Breast epithelium (tissue), 3 donors: ENCODE results near the gene SCD5.

ENCODE experiments used
- POLR2A ChIP-seq: fragments of 450-650 bp; IDR thresholded peaks from one replicate; pipeline ENCODE4 v1.6.1; 2016; ENCODE audit warnings: antibody characterized with exemption, mild to moderate bottlenecking, moderate library complexity
- POLR2AphosphoS5 ChIP-seq, 3 donors: sonication (generic); formaldehyde crosslinking; IDR thresholded peaks; one replicate each; pipeline ENCODE4 v1.6.1; 2017; ENCODE audit warnings: antibody characterized with exemption in 3 of 3
- TF ChIP-seq, protein P1 (sequence below), 3 donors: fragments of 450-650 bp; IDR thresholded peaks; one replicate each; pipeline ENCODE4 v1.5.1; 2016 to 2017; ENCODE audit warnings: antibody characterized with exemption in 3 of 3, mild to moderate bottlenecking in 3 of 3, moderate library complexity in 3 of 3

DNA sequence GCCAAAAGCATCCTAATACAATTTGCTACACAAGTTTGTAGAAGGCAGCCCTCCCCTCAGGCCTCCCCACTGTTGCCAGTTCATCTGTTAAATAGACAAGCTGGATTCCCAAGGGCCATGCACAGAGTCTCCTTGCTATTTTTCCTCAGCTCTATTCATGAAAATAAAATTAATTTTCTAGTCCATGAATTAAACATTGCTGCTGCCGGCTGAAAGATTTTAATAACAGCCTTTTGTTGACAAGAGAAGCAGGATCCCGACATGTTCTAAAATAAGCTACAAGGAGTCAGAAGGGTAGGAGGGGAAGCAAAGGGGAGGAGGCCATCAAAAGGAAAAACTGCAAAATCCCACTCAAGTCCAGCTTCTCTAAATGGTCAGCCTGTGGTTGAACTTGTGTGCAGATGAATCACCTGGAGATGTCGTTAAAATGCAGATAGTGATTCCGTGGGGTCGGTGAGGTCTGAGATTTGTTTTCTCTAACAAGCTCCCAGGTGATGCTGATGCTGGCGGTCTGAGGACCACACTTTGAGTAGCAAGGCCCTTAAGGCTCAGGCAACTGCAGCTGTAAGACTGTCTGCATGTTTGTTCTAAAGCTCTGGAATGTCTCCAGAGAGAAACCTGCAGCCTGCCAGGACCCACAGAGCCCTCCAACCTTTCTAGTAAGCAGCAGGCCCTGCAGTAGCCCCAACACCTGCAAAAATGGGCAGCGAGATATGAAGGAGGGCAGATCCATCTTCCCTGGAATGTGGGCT, 9.4 kb downstream of the SCD5 start:
- TF ChIP-seq, protein P1, sequence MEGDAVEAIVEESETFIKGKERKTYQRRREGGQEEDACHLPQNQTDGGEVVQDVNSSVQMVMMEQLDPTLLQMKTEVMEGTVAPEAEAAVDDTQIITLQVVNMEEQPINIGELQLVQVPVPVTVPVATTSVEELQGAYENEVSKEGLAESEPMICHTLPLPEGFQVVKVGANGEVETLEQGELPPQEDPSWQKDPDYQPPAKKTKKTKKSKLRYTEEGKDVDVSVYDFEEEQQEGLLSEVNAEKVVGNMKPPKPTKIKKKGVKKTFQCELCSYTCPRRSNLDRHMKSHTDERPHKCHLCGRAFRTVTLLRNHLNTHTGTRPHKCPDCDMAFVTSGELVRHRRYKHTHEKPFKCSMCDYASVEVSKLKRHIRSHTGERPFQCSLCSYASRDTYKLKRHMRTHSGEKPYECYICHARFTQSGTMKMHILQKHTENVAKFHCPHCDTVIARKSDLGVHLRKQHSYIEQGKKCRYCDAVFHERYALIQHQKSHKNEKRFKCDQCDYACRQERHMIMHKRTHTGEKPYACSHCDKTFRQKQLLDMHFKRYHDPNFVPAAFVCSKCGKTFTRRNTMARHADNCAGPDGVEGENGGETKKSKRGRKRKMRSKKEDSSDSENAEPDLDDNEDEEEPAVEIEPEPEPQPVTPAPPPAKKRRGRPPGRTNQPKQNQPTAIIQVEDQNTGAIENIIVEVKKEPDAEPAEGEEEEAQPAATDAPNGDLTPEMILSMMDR (IDR thresholded peaks at IDR 0.05) = no peak
- TF ChIP-seq POLR2AphosphoS5 (IDR thresholded peaks at IDR 0.05) (no peak), POLR2A (no peak)
